GM19035 (cell line): Measurements from ENCODE around the gene TBC1D22A.

Source experiments
- ATAC-seq: cut with Tn5 transposase; IDR thresholded peaks from one replicate; pipeline ENCODE4 v1.9.1; 2021; ENCODE audit not compliant: unreplicated experiment

The TBC1D22A gene

GRCh38 chr22:47220752-47221151 lies 458.3 kb downstream of the TBC1D22A start:
- ATAC-seq = no peak

GRCh38 chr22:47221840-47222615 lies 459.6 kb downstream of the TBC1D22A start:
- ATAC-seq = no peak
